Parathyroid adenoma (tissue), 2 donors: Measurements from ENCODE around the gene CGAS.
"Not testable (repeated sequence)": the region's sequence is repeated elsewhere in the genome, so short reads cannot be mapped to it uniquely, and the experiment has no call there.

ENCODE experiments used
- H2AFZ ChIP-seq: fragments of 300-600 bp; sonication (generic); one replicate; pipeline ENCODE4 v1.7.0; 2017; ENCODE audit warnings: antibody characterized with exemption, mild to moderate bottlenecking
- H3K27ac ChIP-seq: fragments of 300-600 bp; sonication (generic); one replicate; pipeline ENCODE4 v1.7.0; 2017
- H3K27me3 ChIP-seq: fragments of 300-600 bp; sonication (generic); one replicate; pipeline ENCODE4 v1.7.0; 2017; ENCODE audit warnings: low read length; ENCODE audit not compliant: control insufficient read depth, insufficient read depth
- H3K36me3 ChIP-seq: fragments of 300-600 bp; sonication (generic); one replicate; pipeline ENCODE4 v1.7.0; 2017; ENCODE audit warnings: low read length; ENCODE audit not compliant: control insufficient read depth, insufficient read depth
- H3K4me1 ChIP-seq: fragments of 300-600 bp; sonication (generic); one replicate; pipeline ENCODE4 v1.7.0; 2017; ENCODE audit warnings: control low read depth
- H3K4me2 ChIP-seq: fragments of 300-600 bp; sonication (generic); one replicate; pipeline ENCODE4 v1.7.0; 2017; ENCODE audit warnings: low read length
- H3K4me3 ChIP-seq: fragments of 300-600 bp; sonication (generic); one replicate; pipeline ENCODE4 v1.7.0; 2017; ENCODE audit warnings: low read depth, low read length
- H3K79me2 ChIP-seq: fragments of 300-600 bp; sonication (generic); one replicate; pipeline ENCODE4 v1.7.0; 2017; ENCODE audit warnings: control low read depth
- H3K9ac ChIP-seq: fragments of 300-600 bp; sonication (generic); one replicate; pipeline ENCODE4 v1.7.0; 2017; ENCODE audit warnings: mild to moderate bottlenecking
- H3K9me3 ChIP-seq: fragments of 300-600 bp; sonication (generic); one replicate; pipeline ENCODE4 v1.7.0; 2017; ENCODE audit warnings: low read length; ENCODE audit not compliant: control insufficient read depth
- TF ChIP-seq, protein P1 (sequence below): fragments of 300-600 bp; sonication (generic); IDR thresholded peaks from one replicate; pipeline ENCODE4 v1.7.0; 2017; ENCODE audit warnings: antibody characterized with exemption, mild to moderate bottlenecking
- donor health status: primary hyperparathyroidism.

CGAS gene

GRCh38 chr6:73382462-73383113, 69.5 kb downstream of the CGAS start:
- Histone ChIP-seq H3K27me3 (no peaks in the 10 kb centered on the region), H3K9ac (no peak overlapping the region), H3K36me3 (no peaks in the 10 kb centered on the region), H3K27ac (no peak overlapping the region), H3K79me2 (no peaks in the 10 kb centered on the region), H3K4me3 (no peak overlapping the region), H3K9me3 (no peaks in the 10 kb centered on the region), H3K4me2 (no peak overlapping the region), H2AFZ (no peak overlapping the region), H3K4me1 (no peaks in the 10 kb centered on the region)
- TF ChIP-seq, protein P1, sequence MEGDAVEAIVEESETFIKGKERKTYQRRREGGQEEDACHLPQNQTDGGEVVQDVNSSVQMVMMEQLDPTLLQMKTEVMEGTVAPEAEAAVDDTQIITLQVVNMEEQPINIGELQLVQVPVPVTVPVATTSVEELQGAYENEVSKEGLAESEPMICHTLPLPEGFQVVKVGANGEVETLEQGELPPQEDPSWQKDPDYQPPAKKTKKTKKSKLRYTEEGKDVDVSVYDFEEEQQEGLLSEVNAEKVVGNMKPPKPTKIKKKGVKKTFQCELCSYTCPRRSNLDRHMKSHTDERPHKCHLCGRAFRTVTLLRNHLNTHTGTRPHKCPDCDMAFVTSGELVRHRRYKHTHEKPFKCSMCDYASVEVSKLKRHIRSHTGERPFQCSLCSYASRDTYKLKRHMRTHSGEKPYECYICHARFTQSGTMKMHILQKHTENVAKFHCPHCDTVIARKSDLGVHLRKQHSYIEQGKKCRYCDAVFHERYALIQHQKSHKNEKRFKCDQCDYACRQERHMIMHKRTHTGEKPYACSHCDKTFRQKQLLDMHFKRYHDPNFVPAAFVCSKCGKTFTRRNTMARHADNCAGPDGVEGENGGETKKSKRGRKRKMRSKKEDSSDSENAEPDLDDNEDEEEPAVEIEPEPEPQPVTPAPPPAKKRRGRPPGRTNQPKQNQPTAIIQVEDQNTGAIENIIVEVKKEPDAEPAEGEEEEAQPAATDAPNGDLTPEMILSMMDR, result no peak

DNA sequence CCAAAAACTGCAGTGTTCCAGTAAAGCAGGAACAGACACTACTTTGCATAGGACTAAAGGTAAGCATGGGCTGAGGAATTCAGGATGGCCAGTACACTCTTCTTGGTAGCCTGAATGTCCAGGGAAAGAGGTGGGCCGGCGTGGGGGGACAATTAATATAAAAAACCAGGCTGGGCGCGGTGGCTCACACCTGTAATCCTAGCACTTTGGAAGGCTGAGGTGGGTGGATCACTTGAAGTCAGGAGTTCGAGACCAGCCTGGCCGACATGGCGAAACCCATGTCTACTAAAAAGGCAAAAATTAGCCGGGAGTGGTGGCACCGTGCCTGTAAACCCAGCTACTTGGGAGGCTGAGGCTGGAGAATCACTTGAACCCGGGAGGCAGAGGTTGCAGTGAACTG, 70.6 kb downstream of the CGAS start:
- H2AFZ ChIP-seq, H3K4me1 ChIP-seq, H3K9ac ChIP-seq, H3K4me3 ChIP-seq, H3K79me2 ChIP-seq, H3K36me3 ChIP-seq, H3K27me3 ChIP-seq, H3K4me2 ChIP-seq, H3K27ac ChIP-seq, H3K9me3 ChIP-seq: not testable (repeated sequence)

DNA sequence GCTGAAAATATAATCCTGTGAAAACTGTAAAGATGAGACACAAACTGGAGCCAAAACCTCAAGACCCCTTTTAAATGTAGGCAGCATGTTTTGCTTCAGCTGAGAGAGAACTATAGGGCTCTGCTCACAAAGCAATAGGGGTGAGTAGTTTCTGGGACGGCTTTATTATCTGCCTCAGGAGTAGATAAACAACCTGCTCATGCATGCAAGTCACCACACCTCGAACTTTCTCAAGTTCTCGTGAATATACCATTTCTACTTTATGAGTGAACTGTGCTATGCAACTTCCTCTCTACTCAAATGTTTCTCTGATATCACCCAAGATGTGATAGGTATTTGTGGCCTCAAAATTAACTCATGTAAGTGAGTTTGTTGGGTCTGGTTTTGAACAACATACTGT, 74.9 kb downstream of the CGAS start:
- no peaks in the 10 kb centered on the region for H3K4me1 ChIP-seq
- H3K79me2 ChIP-seq, result no peaks in the 10 kb centered on the region
- H3K27me3 ChIP-seq, result no peaks in the 10 kb centered on the region
- no peak overlapping the region for H2AFZ ChIP-seq
- no peak overlapping the region for H3K4me3 ChIP-seq
- H3K4me2 ChIP-seq, result no peak overlapping the region
- peaks cover 2% of the 10 kb centered on the region for H3K9me3 ChIP-seq
- TF ChIP-seq, protein P1, result no peak
- no peak overlapping the region for H3K27ac ChIP-seq
- H3K9ac ChIP-seq, result no peak overlapping the region
- no peaks in the 10 kb centered on the region for H3K36me3 ChIP-seq

DNA sequence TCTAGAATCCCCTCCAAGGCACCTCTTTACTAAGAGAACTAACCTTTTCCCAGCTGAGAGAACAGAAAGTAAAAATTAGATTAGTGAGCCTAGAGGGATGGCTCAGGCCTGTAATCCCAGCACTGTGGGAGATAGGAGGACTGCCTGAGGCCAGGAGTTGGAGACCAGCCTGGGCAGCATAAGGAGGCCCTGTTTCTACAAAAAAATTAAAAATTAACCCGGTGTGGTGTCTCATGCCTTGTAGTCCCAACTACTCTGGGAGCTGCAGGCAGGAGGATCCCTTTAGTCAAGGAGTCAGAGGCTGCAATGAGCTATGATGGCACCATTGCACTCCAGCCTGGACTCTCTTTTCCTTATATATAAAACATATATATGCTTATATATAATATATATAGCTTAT, 76.9 kb downstream of the CGAS start:
- Histone ChIP-seq H3K9me3 (peaks cover 4% of the 10 kb centered on the region), H3K4me3 (no peak overlapping the region), H3K36me3 (no peaks in the 10 kb centered on the region), H2AFZ (no peak overlapping the region), H3K79me2 (no peaks in the 10 kb centered on the region), H3K4me2 (no peak overlapping the region), H3K27me3 (no peaks in the 10 kb centered on the region), H3K4me1 (no peaks in the 10 kb centered on the region), H3K9ac (no peak overlapping the region), H3K27ac (no peak overlapping the region)
- TF ChIP-seq, protein P1, result no peak
